HTR-8/SVneo (cell line): ENCODE measurements around the gene MYCBPAP.
"Not testable (repeated sequence)": the region's sequence is repeated elsewhere in the genome, so short reads cannot be mapped to it uniquely, and the experiment has no call there.

Source experiments
- DNase-seq: peaks from one replicate; pipeline ENCODE4 v3.0.0; 2011; ENCODE audit warnings: low spot score, mixed read lengths; ENCODE audit not compliant: insufficient read length
- FAIRE-seq: peaks from 2 replicates; lab custom pipeline; 2011; peaks lifted over from hg19 to GRCh38; lab: Jason Lieb, UNC

The MYCBPAP gene

DNA sequence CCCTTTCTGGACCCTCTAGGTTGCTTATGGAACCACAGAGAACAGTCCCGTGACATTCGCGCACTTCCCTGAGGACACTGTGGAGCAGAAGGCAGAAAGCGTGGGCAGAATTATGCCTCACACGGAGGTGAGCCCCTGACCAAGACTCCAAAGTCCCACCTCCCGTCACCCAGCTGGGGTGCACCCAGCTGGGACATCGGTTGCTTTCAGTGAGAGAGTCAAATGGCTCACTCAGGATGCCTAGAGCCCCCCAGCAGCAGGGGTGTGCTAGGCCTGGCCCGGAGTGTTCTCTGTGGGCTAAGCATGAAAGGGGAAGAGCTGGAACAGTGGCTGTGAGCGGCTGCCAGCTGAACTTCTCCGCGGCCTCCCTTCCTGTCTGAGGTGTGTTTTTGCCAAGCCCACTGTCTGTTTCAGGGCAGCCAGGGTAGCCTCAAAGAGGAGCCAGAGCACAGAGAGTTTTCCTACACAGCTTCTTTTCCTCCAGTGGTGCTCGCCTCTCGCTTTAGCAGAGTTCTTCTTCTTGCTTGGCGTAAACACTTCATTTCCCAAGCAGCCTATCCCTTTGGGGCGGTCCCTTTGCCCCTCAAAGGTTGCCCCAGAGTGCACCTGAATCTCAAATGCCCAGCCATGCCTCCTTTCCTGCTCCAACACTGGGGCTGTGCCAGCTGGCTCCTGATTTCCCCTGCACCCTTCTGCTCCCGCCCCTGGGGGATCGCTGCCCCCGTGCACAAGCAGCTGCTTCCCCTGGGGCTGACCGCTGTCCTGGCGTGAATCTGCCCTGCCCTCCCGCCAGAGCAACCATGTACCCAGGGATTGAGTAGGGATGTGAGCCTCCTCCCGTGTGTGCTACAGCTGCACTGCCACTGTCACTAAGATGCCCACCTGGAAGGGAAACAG, 37.0 kb upstream of the MYCBPAP start:
- no peak for DNase-seq
- peak; percentile 69 for FAIRE-seq

DNA sequence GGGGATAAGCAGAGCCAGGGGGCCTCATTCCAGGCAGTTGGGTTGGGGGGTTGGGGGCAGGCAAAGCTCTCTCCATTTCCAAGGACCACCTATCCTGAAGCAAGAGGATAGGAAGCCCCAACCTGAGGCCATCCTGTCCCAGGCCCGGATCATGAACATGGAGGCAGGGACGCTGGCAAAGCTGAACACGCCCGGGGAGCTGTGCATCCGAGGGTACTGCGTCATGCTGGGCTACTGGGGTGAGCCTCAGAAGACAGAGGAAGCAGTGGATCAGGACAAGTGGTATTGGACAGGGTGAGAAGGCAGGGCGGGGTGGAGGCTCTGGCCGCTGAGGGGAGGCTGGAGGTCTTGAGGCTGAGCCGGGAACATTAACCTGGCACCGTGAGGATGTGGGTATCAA, 36.0 kb upstream of the MYCBPAP start:
- DNase-seq, result no peak
- peak; percentile 62 for FAIRE-seq

- DNase-seq, result not testable (repeated sequence)
Measured at GRCh38 chr17:50472761-50473161, 35.5 kb upstream of the MYCBPAP start.

GRCh38 chr17:50473901-50474300, 34.3 kb upstream of the MYCBPAP start:
- DNase-seq (no peak), FAIRE-seq (no peak)

More at GRCh38 chr17:50472761-50473161, 35.5 kb upstream of the MYCBPAP start:
- FAIRE-seq, result not testable (repeated sequence)

DNA sequence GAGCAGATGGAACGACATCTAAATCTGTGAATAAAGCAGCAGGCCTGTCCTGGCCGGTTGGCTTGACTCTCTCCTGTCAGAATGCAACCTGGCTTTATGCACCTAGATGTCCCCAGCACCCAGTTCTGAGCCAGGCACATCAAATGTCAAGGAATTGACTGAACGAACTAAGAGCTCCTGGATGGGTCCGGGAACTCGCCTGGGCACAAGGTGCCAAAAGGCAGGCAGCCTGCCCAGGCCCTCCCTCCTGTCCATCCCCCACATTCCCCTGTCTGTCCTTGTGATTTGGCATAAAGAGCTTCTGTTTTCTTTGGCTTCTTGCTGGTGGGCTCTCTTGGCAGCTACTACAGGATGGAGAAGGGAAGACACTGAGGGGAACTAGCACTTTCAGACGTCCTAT, 33.7 kb upstream of the MYCBPAP start:
- FAIRE-seq (no peak), DNase-seq (no peak)

GRCh38 chr17:50475362-50475761, 32.9 kb upstream of the MYCBPAP start:
- DNase-seq (no peak), FAIRE-seq (no peak)

DNA sequence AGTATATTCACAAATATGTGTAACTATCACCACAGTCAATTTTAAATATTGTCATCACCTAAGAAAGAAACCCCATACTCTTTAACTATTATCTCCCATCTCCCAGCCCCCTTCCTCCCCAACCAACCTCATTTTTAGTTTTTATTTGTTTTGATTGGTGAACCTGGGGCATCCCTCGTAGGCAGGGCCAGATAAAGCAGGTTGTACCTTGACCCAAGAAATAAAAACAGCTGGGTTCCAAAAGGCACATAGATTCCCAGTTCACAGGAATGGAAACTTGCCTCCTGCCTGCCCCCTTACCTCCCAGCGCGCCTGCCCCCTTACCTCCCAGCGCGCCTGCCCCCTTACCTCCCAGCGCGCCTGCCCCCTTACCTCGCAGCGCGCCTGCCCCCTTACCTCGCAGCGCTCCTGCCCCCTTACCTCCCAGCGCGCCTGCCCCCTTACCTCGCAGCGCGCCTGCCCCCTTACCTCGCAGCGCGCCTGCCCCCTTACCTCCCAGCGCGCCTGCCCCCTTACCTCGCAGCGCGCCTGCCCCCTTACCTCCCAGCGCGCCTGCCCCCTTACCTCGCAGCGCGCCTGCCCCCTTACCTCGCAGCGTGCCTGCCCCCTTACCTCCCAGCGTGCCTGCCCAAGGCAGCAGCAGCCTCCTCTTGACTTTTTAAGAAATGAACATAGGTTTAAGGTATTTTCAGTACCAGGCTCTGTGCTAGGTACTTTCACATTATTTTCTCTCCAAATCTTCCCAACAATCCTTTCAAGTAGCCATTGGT, 32.3 kb upstream of the MYCBPAP start:
- DNase-seq, FAIRE-seq: not testable (repeated sequence)

DNA sequence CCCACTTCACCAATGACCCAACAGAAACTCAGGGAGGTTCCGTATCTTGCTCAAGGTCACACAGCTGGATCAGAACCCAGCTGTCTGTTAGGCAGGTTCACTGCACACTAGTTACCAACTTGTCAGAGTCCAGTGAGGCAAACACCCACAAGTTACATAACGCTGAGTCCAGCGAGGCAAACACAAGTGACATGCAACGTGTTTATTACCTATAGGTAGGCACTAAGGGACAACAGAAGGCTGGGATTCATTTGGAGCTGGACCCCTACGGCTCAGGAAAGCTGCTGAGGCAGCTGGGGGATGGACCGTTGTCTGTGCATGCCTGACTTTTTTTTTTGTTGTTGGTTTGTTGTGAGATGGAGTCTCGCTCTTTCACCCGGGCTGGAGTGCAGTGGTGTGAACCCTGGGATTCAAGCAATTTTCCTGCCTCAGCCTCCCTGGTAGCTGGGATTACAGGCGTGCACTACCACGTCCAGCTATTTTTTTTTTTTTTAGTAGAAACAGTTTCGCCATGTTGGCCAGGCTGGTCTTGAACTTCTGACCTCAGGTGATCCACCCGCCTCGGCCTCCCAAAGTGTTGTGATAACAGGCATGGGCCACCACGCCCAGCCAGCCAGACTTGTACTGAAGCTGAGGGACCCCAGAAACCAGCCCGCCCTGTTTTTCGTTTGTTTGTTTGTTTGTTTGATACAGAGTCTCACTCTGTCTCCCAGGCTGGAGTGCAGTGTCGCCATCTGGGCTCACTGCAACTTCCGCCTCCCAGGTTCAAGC, 31.5 kb upstream of the MYCBPAP start:
- no peak for FAIRE-seq

GRCh38 chr17:50477976-50478375, 30.3 kb upstream of the MYCBPAP start:
- FAIRE-seq, result peak; percentile 59

More for the DNA sequence above, 31.5 kb upstream of the MYCBPAP start:
- no peak for DNase-seq

DNA sequence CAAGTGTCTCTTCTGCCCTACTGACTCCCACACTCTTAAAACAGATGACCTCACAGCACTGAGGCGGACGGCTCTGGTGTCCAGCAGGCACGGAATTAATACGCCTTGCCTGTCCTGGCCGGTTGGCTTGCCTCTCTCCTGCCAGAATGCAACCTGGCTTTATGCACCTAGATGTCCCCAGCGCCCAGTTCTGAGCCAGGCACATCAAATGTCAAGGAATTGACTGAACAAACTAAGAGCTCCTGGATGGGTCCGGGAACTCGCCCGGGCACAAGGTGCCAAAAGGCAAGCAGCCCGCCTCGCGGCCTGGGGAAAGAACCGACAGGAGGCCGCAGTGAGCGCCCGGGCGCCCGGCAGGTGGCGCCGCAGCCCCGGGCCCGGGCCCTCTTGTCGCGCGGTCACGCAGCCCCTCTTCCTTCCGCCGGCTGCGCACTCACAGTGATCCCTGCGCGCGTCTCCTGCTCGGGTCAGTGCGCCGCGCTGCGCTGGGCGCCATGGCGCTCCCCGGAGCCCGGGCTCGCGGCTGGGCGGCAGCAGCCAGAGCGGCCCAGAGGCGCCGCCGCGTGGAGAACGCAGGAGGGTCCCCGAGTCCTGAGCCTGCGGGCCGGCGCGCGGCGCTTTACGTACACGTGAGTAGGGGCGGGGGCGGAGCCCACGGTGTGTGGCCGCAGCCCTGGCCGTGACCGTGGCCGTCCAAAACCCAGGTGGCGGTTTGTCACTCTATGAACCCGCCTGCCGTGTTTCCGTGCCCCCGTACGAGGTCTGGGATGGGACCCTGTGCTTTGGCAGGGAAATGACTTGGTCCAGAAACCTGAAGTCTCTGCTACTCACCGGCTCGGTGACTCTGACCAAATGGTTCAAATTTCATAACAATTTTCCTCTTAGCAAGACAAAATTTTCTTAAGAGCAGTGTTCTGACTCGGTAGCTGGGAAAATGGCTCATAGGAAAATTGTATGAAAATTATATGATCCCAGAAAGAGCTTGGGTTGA, 29.6 kb upstream of the MYCBPAP start, which contains the start of gene RSAD1:
RSAD1 (plus strand) TSS at position 470 of the 991 bp plus-strand sequence; CDS start at position 495, 25 bp downstream.
- FAIRE-seq, result peak; percentile 85
- peak; percentile 93 for DNase-seq

More at GRCh38 chr17:50477976-50478375, 30.3 kb upstream of the MYCBPAP start:
- no peak for DNase-seq

DNA sequence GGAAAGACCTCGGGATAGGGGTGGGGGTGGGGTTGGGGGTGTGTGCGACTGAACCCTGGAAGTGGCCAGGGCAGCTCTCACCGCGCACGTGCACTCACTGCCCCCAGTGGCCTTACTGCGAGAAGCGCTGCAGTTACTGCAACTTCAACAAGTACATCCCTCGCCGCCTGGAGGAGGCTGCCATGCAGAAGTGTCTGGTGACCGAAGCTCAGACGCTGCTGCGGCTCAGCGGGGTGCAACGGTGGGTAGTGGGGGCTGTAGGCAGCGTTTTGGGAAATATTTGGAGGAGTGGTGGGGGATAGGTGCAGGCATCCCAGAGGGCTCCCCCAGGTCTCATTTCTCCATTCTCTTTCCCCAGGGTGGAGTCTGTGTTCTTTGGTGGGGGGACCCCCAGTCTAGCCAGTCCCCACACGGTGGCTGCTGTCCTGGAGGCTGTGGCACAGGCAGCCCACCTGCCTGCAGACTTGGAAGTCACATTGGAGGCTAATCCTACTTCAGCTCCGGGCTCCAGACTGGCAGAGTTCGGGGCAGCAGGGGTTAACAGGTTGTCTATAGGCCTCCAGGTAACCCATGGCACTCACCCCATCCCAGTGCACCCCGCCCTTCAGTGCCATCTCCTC, 28.6 kb upstream of the MYCBPAP start:
- FAIRE-seq (peak; percentile 87), DNase-seq (peak; percentile 95)

DNA sequence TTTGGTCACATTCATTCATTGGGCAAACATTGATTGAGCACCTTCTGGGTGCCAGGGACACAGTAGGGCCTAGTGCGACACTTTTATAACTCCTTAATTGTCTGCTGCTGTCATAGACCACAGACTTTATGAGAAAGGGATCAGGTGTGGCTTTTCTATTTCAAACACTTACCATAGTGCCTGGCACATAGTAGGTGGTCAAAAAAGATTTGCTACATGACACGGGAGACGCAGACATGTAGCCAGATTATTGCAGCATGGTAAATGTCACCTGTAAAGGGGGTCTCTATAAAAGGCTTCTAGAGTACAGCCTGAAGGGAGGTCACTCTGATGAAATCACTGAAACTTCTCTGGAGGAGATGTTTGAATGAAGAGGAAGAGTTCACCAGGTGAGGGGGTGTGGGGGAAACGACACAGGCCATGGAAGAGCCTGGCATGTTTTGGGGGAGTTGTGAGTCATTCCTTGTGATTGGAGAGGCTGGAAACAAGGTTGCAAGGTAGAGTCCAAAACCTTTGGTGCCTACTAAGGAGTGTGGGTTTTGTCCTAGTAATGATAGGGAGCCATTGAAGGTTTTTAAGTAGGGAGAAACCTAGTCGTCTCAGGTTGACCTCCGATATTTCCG, 28.0 kb upstream of the MYCBPAP start:
- FAIRE-seq (peak; percentile 51), DNase-seq (no peak)

GRCh38 chr17:50480854-50481490, 27.3 kb upstream of the MYCBPAP start:
- DNase-seq (no peak), FAIRE-seq (no peak)

DNA sequence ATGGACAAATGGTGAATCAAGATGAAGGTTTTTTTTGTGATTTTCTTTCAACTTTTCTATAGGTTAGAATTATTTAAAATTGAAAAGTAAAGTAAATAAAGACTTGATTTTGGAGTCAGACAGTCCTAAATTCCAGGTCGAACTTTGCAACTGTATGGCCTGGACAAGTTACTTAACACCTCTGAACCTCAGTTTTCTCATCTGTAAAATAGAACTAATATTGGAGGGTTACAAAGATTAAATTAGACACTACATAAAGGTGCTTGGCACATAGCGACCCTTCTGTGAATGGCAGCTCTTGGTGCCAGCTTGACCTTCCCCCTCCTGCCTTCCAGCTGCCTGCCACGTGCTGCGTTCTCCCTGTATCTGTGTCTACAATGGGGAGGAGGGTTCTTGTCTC, 26.6 kb upstream of the MYCBPAP start:
- FAIRE-seq, result no peak
- no peak for DNase-seq

GRCh38 chr17:50482110-50482509, 26.1 kb upstream of the MYCBPAP start:
- FAIRE-seq (no peak), DNase-seq (no peak)

- DNase-seq, result peak; percentile 97
Measured at GRCh38 chr17:50482516-50482915, 25.7 kb upstream of the MYCBPAP start.

GRCh38 chr17:50483266-50483665, 25.0 kb upstream of the MYCBPAP start:
- FAIRE-seq (no peak), DNase-seq (no peak)

More at GRCh38 chr17:50482516-50482915, 25.7 kb upstream of the MYCBPAP start:
- peak; percentile 95 for FAIRE-seq
